B cell (primary cell): Measurements from ENCODE around the gene EMID1. TPM values are rescaled to one million over a fixed set of nuclear protein-coding genes. Genes with fewer than 3 reads are reported as not detected.

Experiments
- ATAC-seq: fragments of 200-7000 bp; cut with Tn5 transposase; one replicate; pipeline ENCODE4 v1.10.0; 2021; ENCODE audit warnings: low read depth, mild to moderate bottlenecking, moderate number of reproducible peaks, moderate library complexity
- CTCF ChIA-PET: fragments of 350-600 bp; sonication (Branson Sonifier 250); formaldehyde crosslinking; loops from one replicate; lab custom pipeline; 2021; ENCODE audit warnings: antibody characterized with exemption, inconsistent platforms; lab: Charles Lee
- POLR2A ChIA-PET: fragments of 350-600 bp; sonication (Branson Sonifier 250); formaldehyde crosslinking; loops from one replicate; lab custom pipeline; 2021; ENCODE audit warnings: antibody characterized with exemption; lab: Charles Lee
- DNase-seq: peaks from one replicate; pipeline ENCODE4 v3.0.0; 2013
- H2AFZ ChIP-seq: 2 replicates; pipeline ENCODE4 v1.6.1; 2012; ENCODE audit warnings: mild to moderate bottlenecking, low read depth, low read length; ENCODE audit not compliant: insufficient read depth, poor library complexity, severe bottlenecking
- H3K27ac ChIP-seq, 2 donors: 1 replicate in 1 of 2; 2 replicates in 1 of 2; pipeline ENCODE4 v1.5.1; 2012 to 2013; ENCODE audit warnings: low read length in 2 of 2, mild to moderate bottlenecking in 2 of 2, moderate library complexity in 1 of 2
- H3K27me3 ChIP-seq, 4 experiments: fragments of 200-600 bp in 1 of 4; sonication (generic) in 1 of 4; replicated peaks in 1 of 4; 1 replicate in 2 of 4; 2 replicates in 2 of 4; pipeline versions ENCODE4 v1.6.1 to v1.7.0; 2013 to 2016; ENCODE audit warnings: low read length in 3 of 4, mild to moderate bottlenecking in 2 of 4, mixed read lengths in 1 of 4, moderate library complexity in 1 of 4; ENCODE audit not compliant: insufficient read depth in 4 of 4, control insufficient read depth in 3 of 4; ENCODE audit errors: control extremely low read depth in 1 of 4
- H3K36me3 ChIP-seq, 2 experiments: replicated peaks in 1 of 2; 1 replicate in 1 of 2; 2 replicates in 1 of 2; pipeline versions ENCODE4 v1.6.1 to v1.7.1; 2013; ENCODE audit warnings: low read length in 1 of 2; ENCODE audit not compliant: insufficient read depth in 2 of 2, control insufficient read depth in 1 of 2; ENCODE audit errors: control extremely low read depth in 1 of 2, extremely low read depth in 1 of 2
- H3K4me1 ChIP-seq, 2 donors: fragments of 200-600 bp in 1 of 2; sonication (generic) in 1 of 2; 1 replicate in 1 of 2; 2 replicates in 1 of 2; pipeline versions ENCODE4 v1.5.1 to v1.6.1; 2013 to 2017; ENCODE audit warnings: low read length in 2 of 2; ENCODE audit not compliant: control insufficient read depth in 2 of 2, insufficient read depth in 2 of 2
- H3K4me2 ChIP-seq: replicated peaks from 2 replicates; pipeline ENCODE3; 2012; ENCODE audit warnings: mild to moderate bottlenecking, low read depth, low read length; ENCODE audit not compliant: poor library complexity, severe bottlenecking
- H3K4me3 ChIP-seq, 5 experiments: fragments of 200-600 bp in 1 of 5; sonication (generic) in 1 of 5; 1 replicate in 3 of 5; 2 replicates in 2 of 5; pipeline versions ENCODE4 v1.5.1 to v1.7.0; 2011 to 2016; ENCODE audit warnings: low read length in 4 of 5, mild to moderate bottlenecking in 4 of 5, low read depth in 2 of 5, control low read depth in 1 of 5, moderate library complexity in 1 of 5; ENCODE audit not compliant: insufficient read depth in 1 of 5; ENCODE audit errors: control extremely low read depth in 1 of 5, extremely low read depth in 1 of 5
- H3K79me2 ChIP-seq: fragments of 200-600 bp; sonication (generic); one replicate; pipeline ENCODE4 v1.6.0; 2016; ENCODE audit warnings: low read length; ENCODE audit not compliant: control insufficient read depth, insufficient read depth
- H3K9ac ChIP-seq: fragments of 200-600 bp; sonication (generic); 2 replicates; pipeline ENCODE4 v1.6.1; 2017; ENCODE audit warnings: mild to moderate bottlenecking, low read length, moderate library complexity
- H3K9me3 ChIP-seq, 3 donors: one replicate each; pipeline versions ENCODE4 v1.6.1 to v1.7.1; 2013; ENCODE audit warnings: low read length in 2 of 3; ENCODE audit not compliant: control insufficient read depth in 2 of 3, insufficient read depth in 1 of 3; ENCODE audit errors: control extremely low read depth in 1 of 3
- H4K20me1 ChIP-seq: 2 replicates; pipeline ENCODE4 v1.6.0; 2012; ENCODE audit warnings: mild to moderate bottlenecking, low read length; ENCODE audit not compliant: insufficient read depth, control insufficient read depth, poor library complexity, severe bottlenecking
- H3K27ac Mint-ChIP-seq: one replicate; pipeline ENCODE4 v1.8.0; 2021; ENCODE audit warnings: mixed read lengths
- H3K27me3 Mint-ChIP-seq: one replicate; pipeline ENCODE4 v1.8.0; 2021; ENCODE audit warnings: mixed read lengths
- H3K4me1 Mint-ChIP-seq: one replicate; pipeline ENCODE4 v1.8.0; 2021; ENCODE audit warnings: mixed read lengths
- H3K4me3 Mint-ChIP-seq: one replicate; pipeline ENCODE4 v1.8.0; 2021; ENCODE audit warnings: mixed read lengths
- H3K9me3 Mint-ChIP-seq: one replicate; pipeline ENCODE4 v1.8.0; 2022; ENCODE audit warnings: mixed read lengths; ENCODE audit not compliant: insufficient read depth
- EZH2 ChIP-seq: IDR thresholded peaks from 2 replicates; pipeline ENCODE4 v1.6.1; 2012; ENCODE audit warnings: borderline replicate concordance, low read depth, mild to moderate bottlenecking, moderate library complexity, low read length; ENCODE audit not compliant: insufficient read depth, poor library complexity, severe bottlenecking
- WGBS: methylation state at CpG from one replicate; pipeline ENCODE4 v1.1.5; 2013; ENCODE audit warnings: missing lambda C conversion rate; ENCODE audit not compliant: insufficient coverage; 5-methylcytosine and 5-hydroxymethylcytosine counted together
- intact Hi-C: fragments of 100-400 bp; cut with micrococcal nuclease; formaldehyde crosslinking; loops from one replicate; pipeline ENCODE4 v1.10.0; 2022
- polyA plus RNA-seq: library from polyadenylated mRNA; depleted of rRNA; stranded (reverse); fragments of >200 nt; gene quantifications from 2 replicates; pipeline ENCODE4 v1.2.3, GENCODE V29; 2012
- total RNA-seq, 2 donors: library from RNA; stranded (reverse); fragments of 120-200 nt in 1 of 2; gene quantifications; 1 replicate in 1 of 2; 2 replicates in 1 of 2; pipeline versions ENCODE4 v1.2.3 to v1.2.4, GENCODE V29; 2013 to 2022
- TF ChIP-seq, protein P1 (sequence below): fragments of 200-600 bp; IDR thresholded peaks from one replicate; pipeline ENCODE4 v1.8.0; 2022; ENCODE audit warnings: antibody characterized with exemption, mild to moderate bottlenecking

EMID1 gene
- total and polyA plus RNA-seq, 2 donors (not counting 1 experiment from before 2014, with no cell fraction given) = not detected

DNA sequence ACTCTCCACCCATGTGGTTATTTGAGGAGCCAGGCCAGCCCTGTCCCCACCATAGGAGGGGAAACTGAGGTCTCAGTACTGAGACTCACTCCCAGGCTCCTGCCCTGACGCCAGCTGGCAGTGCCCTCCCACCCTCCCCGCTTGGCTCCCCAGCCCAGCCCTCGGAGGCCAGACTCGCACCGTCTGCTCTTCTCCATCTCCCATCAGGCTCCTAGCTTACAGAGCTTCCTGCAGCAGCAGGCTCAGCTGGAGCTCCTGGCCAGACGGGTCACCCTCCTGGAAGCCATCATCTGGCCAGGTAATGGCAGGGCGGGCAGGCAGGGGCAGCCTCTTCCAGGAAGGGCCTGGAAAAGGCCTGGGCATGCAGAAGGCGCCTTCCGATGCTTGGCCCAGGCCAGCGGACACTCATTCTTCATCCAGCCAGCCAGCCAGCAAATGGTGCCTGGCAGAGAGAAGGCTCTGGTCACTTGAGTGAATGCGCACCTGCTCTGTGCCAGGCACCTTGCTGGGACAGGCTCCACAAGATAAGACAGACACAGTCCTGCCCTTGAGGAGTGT is 49.4 kb downstream of the EMID1 start:
- TF ChIP-seq EZH2 = no peak
- TF ChIP-seq, protein P1, sequence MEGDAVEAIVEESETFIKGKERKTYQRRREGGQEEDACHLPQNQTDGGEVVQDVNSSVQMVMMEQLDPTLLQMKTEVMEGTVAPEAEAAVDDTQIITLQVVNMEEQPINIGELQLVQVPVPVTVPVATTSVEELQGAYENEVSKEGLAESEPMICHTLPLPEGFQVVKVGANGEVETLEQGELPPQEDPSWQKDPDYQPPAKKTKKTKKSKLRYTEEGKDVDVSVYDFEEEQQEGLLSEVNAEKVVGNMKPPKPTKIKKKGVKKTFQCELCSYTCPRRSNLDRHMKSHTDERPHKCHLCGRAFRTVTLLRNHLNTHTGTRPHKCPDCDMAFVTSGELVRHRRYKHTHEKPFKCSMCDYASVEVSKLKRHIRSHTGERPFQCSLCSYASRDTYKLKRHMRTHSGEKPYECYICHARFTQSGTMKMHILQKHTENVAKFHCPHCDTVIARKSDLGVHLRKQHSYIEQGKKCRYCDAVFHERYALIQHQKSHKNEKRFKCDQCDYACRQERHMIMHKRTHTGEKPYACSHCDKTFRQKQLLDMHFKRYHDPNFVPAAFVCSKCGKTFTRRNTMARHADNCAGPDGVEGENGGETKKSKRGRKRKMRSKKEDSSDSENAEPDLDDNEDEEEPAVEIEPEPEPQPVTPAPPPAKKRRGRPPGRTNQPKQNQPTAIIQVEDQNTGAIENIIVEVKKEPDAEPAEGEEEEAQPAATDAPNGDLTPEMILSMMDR = no peak
- no peak overlapping the region for H2AFZ ChIP-seq
- no peak overlapping the region for H3K4me3 ChIP-seq
- Mint-ChIP-seq H3K27me3 (peaks cover 5% of the 10 kb centered on the region), H3K9me3 (no peaks in the 10 kb centered on the region), H3K4me3 (no peak overlapping the region), H3K27ac (no peak overlapping the region), H3K4me1 (peaks cover 2% of the 10 kb centered on the region)
- no peaks in the 10 kb centered on the region for H3K4me1 ChIP-seq
- H4K20me1 ChIP-seq = no peaks in the 10 kb centered on the region
- no peak for DNase-seq
- no peak for ATAC-seq
- no peaks in the 10 kb centered on the region for H3K9me3 ChIP-seq
- peaks cover 0 to 12% (median 0%) of the 10 kb centered on the region in 4 experiments for H3K27me3 ChIP-seq
- no peak overlapping the region for H3K4me2 ChIP-seq
- no peaks in the 10 kb centered on the region for H3K79me2 ChIP-seq
- intact Hi-C loops = no loop called here
- CTCF ChIA-PET = interaction anchor here (5.1 kb wide), 1 partner anchor 10 kb away, joined by 13 read pairs; no protein-coding TSS in a partner anchor
- no peaks in the 10 kb centered on the region for H3K36me3 ChIP-seq
- no peak overlapping the region for H3K27ac ChIP-seq
- no peak overlapping the region for H3K9ac ChIP-seq
- POLR2A ChIA-PET = interaction anchor here (0.6 kb wide), 1 partner anchor 712 kb away, joined by 3 read pairs; no protein-coding TSS in a partner anchor
- 96% methylated on average over 11 of the region's 11 CpGs for WGBS

DNA sequence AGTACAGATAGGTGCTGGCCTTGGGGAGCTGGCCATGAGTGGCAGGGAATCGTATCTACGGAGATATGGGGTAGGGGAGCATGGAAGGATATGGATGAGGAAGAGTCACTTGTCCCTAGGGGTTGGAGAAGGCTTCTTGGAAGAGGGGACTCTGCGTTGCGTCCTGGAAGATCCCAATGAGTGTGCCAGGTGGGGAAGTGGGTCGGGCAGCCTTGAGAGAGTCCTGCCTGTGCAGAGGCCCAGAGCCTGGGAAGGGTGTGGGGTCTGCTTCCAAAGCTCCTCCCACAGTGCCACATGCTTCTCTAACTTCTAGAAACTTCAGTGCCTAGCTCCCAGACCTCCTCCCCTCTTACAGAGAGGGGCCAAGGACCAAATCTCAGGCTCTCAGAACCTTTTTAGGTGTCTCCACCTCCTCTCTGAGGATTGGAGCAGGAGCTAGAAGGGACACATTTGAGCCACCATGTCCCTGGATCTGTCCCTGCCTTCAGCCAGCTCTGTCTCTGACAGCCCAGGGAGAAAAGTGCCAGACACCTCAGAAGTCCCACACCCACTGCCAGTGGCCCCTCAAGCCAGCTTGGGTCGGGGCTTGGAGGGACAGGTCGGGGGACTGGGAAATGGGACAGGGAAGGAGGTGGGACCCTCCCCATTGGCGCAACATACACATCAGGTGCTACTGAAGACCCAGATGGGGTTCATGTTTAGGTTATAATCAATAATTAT is 51.1 kb downstream of the EMID1 start:
- WGBS = 98% methylated on average over 4 of the region's 8 CpGs
- H3K36me3 ChIP-seq = no peaks in the 10 kb centered on the region
- H3K27me3 ChIP-seq = peaks cover 0 to 9% (median 0%) of the 10 kb centered on the region in 4 experiments
- H3K79me2 ChIP-seq = no peaks in the 10 kb centered on the region
- no peaks in the 10 kb centered on the region for H3K9me3 ChIP-seq
- DNase-seq (no peak), ATAC-seq (no peak)
- H3K27ac ChIP-seq = no peak overlapping the region
- H3K4me1 Mint-ChIP-seq = peaks cover 2% of the 10 kb centered on the region
- H3K4me1 ChIP-seq = no peaks in the 10 kb centered on the region
- no peaks in the 10 kb centered on the region for H3K9me3 Mint-ChIP-seq
- no peak overlapping the region for H3K4me3 Mint-ChIP-seq
- H4K20me1 ChIP-seq = no peaks in the 10 kb centered on the region
- no peak overlapping the region for H3K4me3 ChIP-seq
- no peak overlapping the region for H3K4me2 ChIP-seq
- intact Hi-C loops = no loop called here
- POLR2A ChIA-PET = no interaction called here
- peaks cover 5% of the 10 kb centered on the region for H3K27me3 Mint-ChIP-seq
- no peak overlapping the region for H3K9ac ChIP-seq
- no peak for TF ChIP-seq EZH2
- TF ChIP-seq, protein P1 = no peak
- CTCF ChIA-PET = interaction anchor here (5.1 kb wide), 1 partner anchor 11 kb away, joined by 13 read pairs; no protein-coding TSS in a partner anchor
- H2AFZ ChIP-seq = no peak overlapping the region
- no peak overlapping the region for H3K27ac Mint-ChIP-seq
